ENCODE data around the gene CCDC9.
A peak's percentile ranks its signal among the peaks of the same experiment; 100 is the strongest.
"Not testable (repeated sequence)": the region's sequence is repeated elsewhere in the genome, so short reads cannot be mapped to it uniquely, and the experiment has no call there.

The CCDC9 gene

GRCh38 chr19:47261946-47262793, 5.8 kb downstream of the CCDC9 start:
- peak; percentile 79 for DNase-seq

GRCh38 chr19:47264629-47265028, 8.3 kb downstream of the CCDC9 start:
- DNase-seq = no peak

GRCh38 chr19:47266401-47266941, 10.1 kb downstream of the CCDC9 start:
- DNase-seq = no peak

- no peak for DNase-seq
Measured at GRCh38 chr19:47267350-47267759, 11.0 kb downstream of the CCDC9 start.

GRCh38 chr19:47268028-47268427, 11.7 kb downstream of the CCDC9 start:
- DNase-seq = no peak

- DNase-seq = no peak
Measured at GRCh38 chr19:47269596-47269995, 13.3 kb downstream of the CCDC9 start.

GRCh38 chr19:47270408-47270807, 14.1 kb downstream of the CCDC9 start:
- DNase-seq = no peak

GRCh38 chr19:47271949-47272348, 15.6 kb downstream of the CCDC9 start:
- DNase-seq = no peak

- DNase-seq = no peak
Measured at GRCh38 chr19:47272448-47273312, 16.4 kb downstream of the CCDC9 start.

GRCh38 chr19:47273313-47274070, 17.2 kb downstream of the CCDC9 start:
- peak; percentile 85 for DNase-seq

- DNase-seq = peak; percentile 89
Measured at GRCh38 chr19:47274071-47274890, 18.0 kb downstream of the CCDC9 start, which contains the start of gene INAFM1. Gene INAFM1, plus strand, starts transcription at chr19:47274885. Its CDS starts 35 bp downstream, at chr19:47274920.

- DNase-seq = peak; percentile 22
Measured at GRCh38 chr19:47274891-47275761, 18.8 kb downstream of the CCDC9 start.

- DNase-seq = no peak
Measured at GRCh38 chr19:47275791-47276461, 19.6 kb downstream of the CCDC9 start.

GRCh38 chr19:47276513-47276912, 20.2 kb downstream of the CCDC9 start:
- DNase-seq = not testable (repeated sequence)

- DNase-seq = peak; percentile 56
Measured at GRCh38 chr19:47280183-47280797, 24.0 kb downstream of the CCDC9 start.

GRCh38 chr19:47283405-47284059, 27.2 kb downstream of the CCDC9 start:
- DNase-seq = no peak

- peak; percentile 69 for DNase-seq
Measured at GRCh38 chr19:47284324-47284899, 28.1 kb downstream of the CCDC9 start.

- peak; percentile 87 for DNase-seq
Measured at GRCh38 chr19:47296036-47296435, 39.7 kb downstream of the CCDC9 start.

- not testable (repeated sequence) for DNase-seq
Measured at GRCh38 chr19:47300867-47301266, 44.5 kb downstream of the CCDC9 start.
